ENCODE data around the gene BEND6. TPM values are rescaled to one million over a fixed set of nuclear protein-coding genes. Genes with fewer than 3 reads are reported as not detected.

Gene BEND6
- total RNA-seq, 3 donors from 2014 or later (not counting 1 experiment from before 2014, with no cell fraction given) = not detected

- intact Hi-C loops (cut with micrococcal nuclease) = no loop called here
- Mint-ChIP-seq H3K36me3 (no peaks in the 10 kb centered on the region), H3K9me3 (no peaks in the 10 kb centered on the region), H3K27me3 (ENCODE audit: low read depth in 2 of 2) (peaks cover 0 to 5% of the 10 kb centered on the region in 2 donors), H3K4me1 (no peaks in the 10 kb centered on the region), H3K4me3 (no peak overlapping the region), H3K27ac (no peak overlapping the region)
- Histone ChIP-seq H3K27ac (ENCODE audit: low read length) (no peak overlapping the region), H3K9me3 (ENCODE audit: control insufficient read depth, insufficient read depth, low read length) (no peaks in the 10 kb centered on the region), H3K4me1 (ENCODE audit: control insufficient read depth, insufficient read depth, low read length) (no peaks in the 10 kb centered on the region), H3K36me3 (ENCODE audit: control insufficient read depth, insufficient read depth, low read length) (no peaks in the 10 kb centered on the region), H3K27me3 (ENCODE audit: control insufficient read depth, insufficient read depth, low read length) (no peaks in the 10 kb centered on the region), H3K4me3 (ENCODE audit: low read length) (no peak overlapping the region)
- no peak for TF ChIP-seq CTCF (IDR thresholded peaks at IDR 0.05)
- no peak for ATAC-seq
- DNase-seq = no peak
- WGBS (ENCODE audit: insufficient coverage) = 80% methylated on average over 3 of the region's 3 CpGs
These were observed 62.2 kb downstream of the BEND6 start for GRCh38 chr6:57017069-57017468.

GRCh38 chr6:57017841-57018240 is 62.9 kb downstream of the BEND6 start:
- H3K4me3 Mint-ChIP-seq = no peak overlapping the region
- intact Hi-C loops (cut with micrococcal nuclease) = no loop called here

GRCh38 chr6:57019434-57019833 is 64.5 kb downstream of the BEND6 start:
- H3K36me3 ChIP-seq (ENCODE audit: control insufficient read depth, insufficient read depth, low read length) = no peaks in the 10 kb centered on the region
- intact Hi-C loops (cut with micrococcal nuclease) = no loop called here

More at GRCh38 chr6:57017841-57018240, 62.9 kb downstream of the BEND6 start:
- H3K4me1 Mint-ChIP-seq = no peaks in the 10 kb centered on the region
- Histone ChIP-seq H3K9me3 (ENCODE audit: control insufficient read depth, insufficient read depth, low read length) (no peaks in the 10 kb centered on the region), H3K4me1 (ENCODE audit: control insufficient read depth, insufficient read depth, low read length) (no peaks in the 10 kb centered on the region), H3K36me3 (ENCODE audit: control insufficient read depth, insufficient read depth, low read length) (no peaks in the 10 kb centered on the region), H3K27ac (ENCODE audit: low read length) (no peak overlapping the region), H3K4me3 (ENCODE audit: low read length) (no peak overlapping the region), H3K27me3 (ENCODE audit: control insufficient read depth, insufficient read depth, low read length) (no peaks in the 10 kb centered on the region)
- WGBS (ENCODE audit: insufficient coverage) = 80% methylated on average over 1 of the region's 1 CpG
- no peaks in the 10 kb centered on the region for H3K36me3 Mint-ChIP-seq
- no peaks in the 10 kb centered on the region for H3K9me3 Mint-ChIP-seq
- TF ChIP-seq CTCF (IDR thresholded peaks at IDR 0.05) = no peak
- DNase-seq (no peak), ATAC-seq (no peak)
- peaks cover 0 to 5% of the 10 kb centered on the region in 2 donors for H3K27me3 Mint-ChIP-seq (ENCODE audit: low read depth in 2 of 2)
- H3K27ac Mint-ChIP-seq = no peak overlapping the region

More at GRCh38 chr6:57019434-57019833, 64.5 kb downstream of the BEND6 start:
- no peak overlapping the region for H3K27ac ChIP-seq (ENCODE audit: low read length)
- Mint-ChIP-seq H3K27me3 (ENCODE audit: low read depth in 2 of 2) (peaks cover under 1 to 5% of the 10 kb centered on the region in 2 donors), H3K27ac (no peak overlapping the region), H3K36me3 (peaks cover 5% of the 10 kb centered on the region), H3K4me3 (no peak overlapping the region), H3K9me3 (peaks cover under 1 to 3% of the 10 kb centered on the region in 2 donors), H3K4me1 (no peaks in the 10 kb centered on the region)
- H3K27me3 ChIP-seq (ENCODE audit: control insufficient read depth, insufficient read depth, low read length) = no peaks in the 10 kb centered on the region
- no peak overlapping the region for H3K4me3 ChIP-seq (ENCODE audit: low read length)
- 85% methylated on average over 3 of the region's 4 CpGs for WGBS (ENCODE audit: insufficient coverage)
- ATAC-seq (no peak), DNase-seq (no peak)
- no peaks in the 10 kb centered on the region for H3K4me1 ChIP-seq (ENCODE audit: control insufficient read depth, insufficient read depth, low read length)
- no peak for TF ChIP-seq CTCF (IDR thresholded peaks at IDR 0.05)
- H3K9me3 ChIP-seq (ENCODE audit: control insufficient read depth, insufficient read depth, low read length) = no peaks in the 10 kb centered on the region

Data from natural killer cell (primary cell).